ENCODE data around the gene PMPCA. TPM values are rescaled to one million over a fixed set of nuclear protein-coding genes. Genes with fewer than 3 reads are reported as not detected.
"Not testable (repeated sequence)": the region's sequence is repeated elsewhere in the genome, so short reads cannot be mapped to it uniquely, and the experiment has no call there.

The PMPCA gene
- total RNA-seq, 2 donors from 2014 or later, result 61.9 to 62.7 TPM

- Mint-ChIP-seq H3K27ac (no peak overlapping the region), H3K27me3 (ENCODE audit: low read depth) (no peaks in the 10 kb centered on the region), H3K4me1 (ENCODE audit: low read depth) (no peaks in the 10 kb centered on the region), H3K9me3 (no peaks in the 10 kb centered on the region), H3K4me3 (no peak overlapping the region), H3K36me3 (ENCODE audit: insufficient read depth in 2 of 2) (peaks cover 0 to 11% of the 10 kb centered on the region in 2 donors)
- DNase-seq (no peak), ATAC-seq (replicated peaks in 1 of 2) (no peak)
These were observed 8.6 kb downstream of the PMPCA start for GRCh38 chr9:136419092-136419420.

GRCh38 chr9:136421791-136422190 lies 11.3 kb downstream of the PMPCA start:
- peaks cover 14% of the 10 kb centered on the region for H3K4me1 Mint-ChIP-seq (ENCODE audit: low read depth)
- ATAC-seq (replicated peaks in 1 of 2), result no peak
- peaks cover 1 to 11% of the 10 kb centered on the region in 2 donors for H3K36me3 Mint-ChIP-seq (ENCODE audit: insufficient read depth in 2 of 2)
- H3K4me3 Mint-ChIP-seq, result no peak overlapping the region
- no peak for DNase-seq
- H3K27ac Mint-ChIP-seq, result no peak overlapping the region
- no peaks in the 10 kb centered on the region for H3K27me3 Mint-ChIP-seq (ENCODE audit: low read depth)
- no peaks in the 10 kb centered on the region for H3K9me3 Mint-ChIP-seq

DNA sequence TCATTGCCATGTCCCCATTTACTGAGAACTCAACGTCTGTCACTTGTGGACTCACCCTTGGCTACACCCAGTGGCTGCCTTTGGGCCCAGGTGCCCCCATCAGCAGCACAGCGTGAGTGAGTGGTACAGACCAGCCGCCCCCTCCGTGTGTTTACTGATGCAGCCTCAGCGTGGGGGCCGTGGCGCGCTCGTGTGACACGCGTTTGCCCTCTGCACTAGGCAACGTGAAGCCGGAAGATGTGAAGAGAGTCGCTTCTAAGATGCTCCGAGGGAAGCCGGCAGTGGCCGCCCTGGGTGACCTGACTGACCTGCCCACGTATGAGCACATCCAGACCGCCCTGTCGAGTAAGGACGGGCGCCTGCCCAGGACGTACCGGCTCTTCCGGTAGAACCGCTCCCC lies 12.4 kb downstream of the PMPCA start:
- Mint-ChIP-seq H3K36me3 (ENCODE audit: insufficient read depth in 2 of 2) (peaks cover 1 to 5% of the 10 kb centered on the region in 2 donors), H3K9me3 (no peaks in the 10 kb centered on the region), H3K27ac (no peak overlapping the region), H3K27me3 (ENCODE audit: low read depth) (no peaks in the 10 kb centered on the region), H3K4me3 (no peak overlapping the region), H3K4me1 (ENCODE audit: low read depth) (peaks cover 14% of the 10 kb centered on the region)
- ATAC-seq (replicated peaks in 1 of 2) (no peak), DNase-seq (no peak)

DNA sequence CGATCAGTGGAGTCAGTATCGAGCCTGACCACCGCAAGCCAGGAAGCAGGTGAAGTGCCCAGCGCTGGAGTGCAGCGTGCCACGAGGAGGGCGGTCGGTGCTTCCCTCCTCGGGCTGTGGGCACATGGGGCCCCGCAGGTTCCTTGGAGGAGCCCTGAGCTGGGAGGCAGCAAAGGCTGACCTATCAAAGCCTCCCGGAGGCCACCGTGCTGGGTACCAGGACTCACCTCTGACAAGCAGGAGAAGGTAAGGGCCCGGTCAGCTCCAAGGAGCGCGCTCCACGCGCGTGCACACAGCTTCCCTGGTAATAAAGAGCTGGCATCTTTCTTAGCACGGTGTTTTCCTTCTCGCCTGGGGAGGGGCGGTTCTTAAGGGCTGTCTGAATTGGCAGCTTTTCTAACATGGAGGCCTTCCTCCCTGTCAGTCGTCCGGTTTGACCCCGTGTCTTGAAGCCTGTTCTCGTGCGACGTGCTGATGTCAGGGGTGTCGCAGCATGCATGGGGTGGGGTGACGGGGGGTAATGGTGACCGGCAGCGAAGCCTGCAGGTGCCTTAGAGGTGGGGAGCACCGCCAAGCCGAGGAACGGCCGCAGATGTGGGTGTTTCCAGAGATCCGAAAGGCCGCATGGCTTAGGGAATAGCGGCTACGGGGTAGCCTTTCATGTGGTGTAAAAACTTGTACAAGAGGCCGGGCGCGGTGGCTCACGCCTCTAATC lies 13.1 kb downstream of the PMPCA start:
- Mint-ChIP-seq H3K4me1 (ENCODE audit: low read depth) (peaks cover 14% of the 10 kb centered on the region), H3K9me3 (no peaks in the 10 kb centered on the region), H3K27ac (no peak overlapping the region), H3K36me3 (ENCODE audit: insufficient read depth in 2 of 2) (peaks cover 1 to 5% of the 10 kb centered on the region in 2 donors), H3K4me3 (no peak overlapping the region), H3K27me3 (ENCODE audit: low read depth) (no peaks in the 10 kb centered on the region)
- DNase-seq (no peak), ATAC-seq (replicated peaks in 1 of 2) (no peak)

DNA sequence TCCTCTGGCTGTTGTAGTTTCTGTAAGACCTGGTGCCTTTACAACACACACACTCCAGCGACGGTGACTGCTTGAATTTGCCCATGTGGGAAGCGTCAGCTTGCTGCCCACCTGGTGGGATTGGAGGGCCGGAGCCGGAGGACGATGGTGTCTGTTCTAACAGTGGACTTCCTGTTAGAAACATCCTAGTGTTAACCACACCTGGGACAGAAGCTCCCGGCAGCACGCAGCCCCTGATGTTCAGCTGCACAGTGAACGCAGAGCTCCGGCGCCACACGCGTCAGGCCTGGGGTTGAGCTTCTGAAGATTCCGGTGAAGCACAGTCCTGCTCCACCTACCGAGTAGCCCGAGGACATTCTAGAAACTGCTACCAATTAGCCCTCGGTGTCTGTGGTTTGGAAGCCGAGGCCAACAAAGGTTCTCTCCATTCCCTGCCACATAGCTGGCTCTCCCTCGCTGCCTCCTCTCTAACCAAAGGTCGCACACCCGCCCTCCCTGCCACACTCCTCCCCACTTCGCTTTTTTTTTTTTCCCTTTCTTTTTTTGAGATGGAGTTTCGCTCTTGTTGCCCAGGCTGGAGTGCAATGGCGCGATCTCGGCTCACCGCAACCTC lies 14.4 kb downstream of the PMPCA start:
- H3K9me3 Mint-ChIP-seq, result no peaks in the 10 kb centered on the region
- DNase-seq (no peak), ATAC-seq (replicated peaks in 1 of 2) (peak; percentile 3 to 5)
- no peaks in the 10 kb centered on the region for H3K27me3 Mint-ChIP-seq (ENCODE audit: low read depth)
- no peak overlapping the region for H3K27ac Mint-ChIP-seq
- H3K4me3 Mint-ChIP-seq, result no peak overlapping the region
- H3K4me1 Mint-ChIP-seq (ENCODE audit: low read depth), result peaks cover 14% of the 10 kb centered on the region
- H3K36me3 Mint-ChIP-seq (ENCODE audit: insufficient read depth in 2 of 2), result peaks cover 1 to 3% of the 10 kb centered on the region in 2 donors

DNA sequence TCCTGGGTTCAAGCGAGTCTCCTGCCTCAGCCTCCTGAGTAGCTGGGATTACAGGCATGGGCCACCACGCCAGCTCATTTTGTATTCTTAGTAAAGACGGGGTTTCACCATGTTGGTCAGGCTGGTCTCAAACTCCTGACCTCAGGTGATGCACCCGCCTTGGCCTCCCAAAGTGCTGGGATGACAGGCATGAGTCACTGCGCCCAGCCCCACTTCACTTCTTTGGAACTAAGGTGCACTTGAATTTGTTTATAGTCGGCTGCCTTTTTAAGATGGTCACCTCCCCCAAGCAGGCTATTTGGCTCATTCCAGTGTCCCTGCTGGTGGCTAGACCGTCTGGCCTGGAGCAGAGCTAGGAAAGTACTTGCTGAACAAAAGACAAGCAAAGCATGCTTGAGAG lies 14.9 kb downstream of the PMPCA start:
- H3K4me3 Mint-ChIP-seq; H3K9me3 Mint-ChIP-seq; H3K36me3 Mint-ChIP-seq (ENCODE audit: insufficient read depth in 2 of 2); H3K27me3 Mint-ChIP-seq (ENCODE audit: low read depth); H3K27ac Mint-ChIP-seq: not testable (repeated sequence)
- ATAC-seq (replicated peaks in 1 of 2) (peak; percentile 20 to 34), DNase-seq (peak in 1 of 2 donors; percentile 30)
- H3K4me1 Mint-ChIP-seq (ENCODE audit: low read depth), result peaks cover 14% of the 10 kb centered on the region

GRCh38 chr9:136426787-136427186 lies 16.3 kb downstream of the PMPCA start:
- H3K36me3 Mint-ChIP-seq (ENCODE audit: insufficient read depth in 2 of 2), result peaks cover 1 to 3% of the 10 kb centered on the region in 2 donors

GRCh38 chr9:136429075-136429628 lies 18.7 kb downstream of the PMPCA start:
- Mint-ChIP-seq H3K36me3 (ENCODE audit: insufficient read depth in 2 of 2) (peaks cover 0 to 1% of the 10 kb centered on the region in 2 donors), H3K27me3 (ENCODE audit: low read depth) (no peaks in the 10 kb centered on the region), H3K27ac (no peak overlapping the region), H3K4me1 (ENCODE audit: low read depth) (peaks cover 14% of the 10 kb centered on the region), H3K4me3 (no peak overlapping the region), H3K9me3 (no peaks in the 10 kb centered on the region)
- DNase-seq (no peak), ATAC-seq (replicated peaks in 1 of 2) (no peak)

More at GRCh38 chr9:136426787-136427186, 16.3 kb downstream of the PMPCA start:
- Mint-ChIP-seq H3K27ac (no peak overlapping the region), H3K4me3 (no peak overlapping the region), H3K4me1 (ENCODE audit: low read depth) (peaks cover 14% of the 10 kb centered on the region), H3K27me3 (ENCODE audit: low read depth) (no peaks in the 10 kb centered on the region), H3K9me3 (no peaks in the 10 kb centered on the region)
- DNase-seq, result no peak
- no peak for ATAC-seq (replicated peaks in 1 of 2)

DNA sequence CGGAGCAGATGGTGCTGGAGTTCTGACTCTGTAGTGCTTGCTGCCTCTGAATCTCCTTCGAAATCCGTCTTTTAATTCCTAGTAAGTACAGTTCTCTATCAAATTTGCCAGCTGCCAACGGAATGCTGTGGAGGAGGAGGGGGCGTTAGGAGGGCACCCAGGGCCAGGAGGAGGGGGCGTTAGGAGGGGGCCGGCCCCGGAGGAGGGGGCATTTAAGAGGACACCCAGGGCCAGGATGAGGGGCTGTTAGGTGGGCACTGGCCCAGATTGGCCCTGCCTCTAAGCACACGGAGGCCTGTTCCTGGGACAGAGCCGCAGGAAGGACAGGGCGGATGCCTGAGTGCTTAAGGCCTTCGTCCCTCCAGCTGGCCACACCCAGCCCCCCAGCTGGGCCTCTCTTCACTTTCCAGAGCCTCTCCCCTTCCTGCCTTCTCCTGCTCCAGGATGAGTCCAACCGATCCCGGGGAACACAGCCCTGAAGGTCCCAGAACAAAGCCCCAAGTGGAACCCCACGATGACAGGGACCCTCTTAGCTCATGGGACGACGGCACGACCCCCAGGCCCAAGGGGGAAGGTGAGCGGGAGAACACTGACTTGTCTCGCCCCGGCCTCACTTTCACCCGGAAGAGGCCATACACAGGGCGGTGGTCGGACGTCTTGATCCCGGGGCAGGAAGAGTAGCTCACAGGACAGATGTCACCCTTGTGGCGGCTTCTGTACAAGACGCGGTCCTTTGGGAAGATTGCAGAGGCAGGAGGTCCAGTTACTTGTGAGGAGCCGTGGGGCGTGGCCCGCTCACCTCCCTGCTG lies 19.4 kb downstream of the PMPCA start:
- no peak overlapping the region for H3K4me3 Mint-ChIP-seq
- no peaks in the 10 kb centered on the region for H3K9me3 Mint-ChIP-seq
- peaks cover 0 to 1% of the 10 kb centered on the region in 2 donors for H3K36me3 Mint-ChIP-seq (ENCODE audit: insufficient read depth in 2 of 2)
- no peak overlapping the region for H3K27ac Mint-ChIP-seq
- no peak for ATAC-seq (replicated peaks in 1 of 2)
- no peak for DNase-seq
- peaks cover 13% of the 10 kb centered on the region for H3K4me1 Mint-ChIP-seq (ENCODE audit: low read depth)
- H3K27me3 Mint-ChIP-seq (ENCODE audit: low read depth), result no peaks in the 10 kb centered on the region

DNA sequence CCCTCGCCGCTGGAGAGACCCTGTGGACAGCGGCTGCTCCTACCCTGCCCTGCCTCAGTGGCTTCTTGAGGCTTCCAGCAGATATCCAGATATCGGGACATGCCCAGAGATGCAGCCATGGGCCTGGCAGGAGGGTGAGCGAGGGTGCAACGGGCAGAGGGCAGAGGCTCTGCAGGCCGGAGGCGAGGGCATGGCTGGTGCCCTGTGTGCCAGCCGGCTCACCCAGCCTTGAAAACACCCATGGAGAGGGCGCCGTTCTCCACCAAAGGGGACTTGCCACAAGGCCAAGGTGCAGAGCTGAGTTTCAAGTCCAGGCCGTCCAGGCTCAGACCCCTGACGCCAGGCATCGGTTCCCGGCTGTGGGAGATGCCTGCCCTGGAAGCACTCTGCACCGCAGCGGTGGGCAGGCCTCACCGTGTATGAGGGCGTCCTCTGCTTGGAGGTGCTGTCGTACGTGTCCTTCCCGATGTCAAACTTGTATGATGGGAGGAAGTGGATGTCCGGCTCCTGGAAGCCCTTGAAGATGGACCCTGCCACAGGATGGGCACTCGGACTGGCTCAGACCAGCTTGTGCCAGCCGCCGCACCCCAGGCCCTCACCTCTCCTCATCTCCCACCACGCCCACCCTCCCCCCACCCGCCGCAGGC lies 20.3 kb downstream of the PMPCA start:
- Mint-ChIP-seq H3K4me3 (no peak overlapping the region), H3K36me3 (ENCODE audit: insufficient read depth in 2 of 2) (no peaks in the 10 kb centered on the region), H3K27me3 (ENCODE audit: low read depth) (no peaks in the 10 kb centered on the region), H3K9me3 (no peaks in the 10 kb centered on the region), H3K4me1 (ENCODE audit: low read depth) (peaks cover 5% of the 10 kb centered on the region), H3K27ac (no peak overlapping the region)
- DNase-seq, result no peak
- ATAC-seq (replicated peaks in 1 of 2), result no peak

DNA sequence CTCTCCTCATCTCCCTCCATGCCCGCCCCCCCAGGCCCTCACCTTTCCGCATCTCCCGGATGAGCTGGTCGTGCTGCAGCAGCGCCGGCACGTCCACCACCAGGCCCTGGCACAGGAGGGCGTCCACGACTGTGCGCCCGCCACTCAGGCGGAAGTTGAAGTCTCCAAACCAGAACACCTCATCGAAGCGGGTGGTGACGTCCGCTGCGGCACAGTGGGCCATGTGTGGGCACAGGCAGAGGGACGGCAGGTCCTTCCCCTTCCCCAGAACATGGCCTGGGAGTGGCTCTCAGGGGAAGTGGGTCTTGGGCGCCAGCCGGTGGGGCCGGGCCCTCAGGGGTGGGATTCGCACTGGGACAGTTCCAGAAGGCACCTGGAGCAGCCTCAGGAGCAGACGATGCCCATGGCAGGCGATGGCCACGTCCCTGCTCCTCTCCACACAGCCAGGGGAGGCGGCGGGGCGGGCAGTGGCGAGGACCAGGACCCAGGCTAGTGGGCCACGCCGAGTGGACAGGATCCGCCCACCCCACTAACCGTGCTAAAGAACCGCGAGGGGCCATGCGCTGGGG lies 21.4 kb downstream of the PMPCA start:
- Mint-ChIP-seq H3K4me3 (no peak overlapping the region), H3K9me3 (no peaks in the 10 kb centered on the region), H3K36me3 (ENCODE audit: insufficient read depth in 2 of 2) (no peaks in the 10 kb centered on the region), H3K27ac (no peak overlapping the region), H3K27me3 (ENCODE audit: low read depth) (no peaks in the 10 kb centered on the region), H3K4me1 (ENCODE audit: low read depth) (peaks cover 5% of the 10 kb centered on the region)
- DNase-seq (no peak), ATAC-seq (replicated peaks in 1 of 2) (no peak)

DNA sequence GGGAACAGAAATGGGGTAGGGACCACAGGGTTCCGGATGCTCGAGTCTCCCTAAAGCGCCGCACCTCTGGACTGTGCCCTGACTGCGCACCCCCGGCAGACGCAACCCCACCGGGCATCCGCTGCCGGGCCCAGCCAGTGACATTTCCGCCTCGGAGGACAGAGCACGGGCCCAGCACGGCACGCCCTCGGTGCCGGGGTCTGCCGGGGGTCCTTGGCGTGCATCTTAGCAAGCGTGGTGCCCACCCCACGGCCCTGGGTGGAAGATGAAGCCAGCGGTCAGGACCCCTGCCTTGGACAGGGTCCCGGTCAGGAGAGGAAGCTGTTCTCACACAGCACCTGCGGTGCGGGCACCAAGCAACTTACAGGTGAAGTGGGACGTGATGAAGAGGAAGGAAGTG lies 22.1 kb downstream of the PMPCA start:
- peaks cover 0 to 2% of the 10 kb centered on the region in 2 donors for H3K36me3 Mint-ChIP-seq (ENCODE audit: insufficient read depth in 2 of 2)
- DNase-seq, result no peak
- no peak overlapping the region for H3K27ac Mint-ChIP-seq
- ATAC-seq (replicated peaks in 1 of 2), result no peak
- no peaks in the 10 kb centered on the region for H3K27me3 Mint-ChIP-seq (ENCODE audit: low read depth)
- H3K4me1 Mint-ChIP-seq (ENCODE audit: low read depth), result peaks cover 13% of the 10 kb centered on the region
- no peak overlapping the region for H3K4me3 Mint-ChIP-seq
- H3K9me3 Mint-ChIP-seq, result no peaks in the 10 kb centered on the region
